Skeletal muscle cell (primary cell): Measurements from ENCODE around the gene SMIM41.

Source experiments
- DNase-seq: peaks from one replicate; pipeline ENCODE4 v3.0.0-alpha.2; 2010; ENCODE audit warnings: low read depth
- H3K4me3 ChIP-seq: 2 replicates; pipeline ENCODE4 v1.5.1; 2011; ENCODE audit warnings: low read depth, mild to moderate bottlenecking, control low read depth, low read length, moderate library complexity

The SMIM41 gene

GRCh38 chr12:52050116-52050757 lies 29.3 kb upstream of the SMIM41 start:
- no peak for DNase-seq

DNA sequence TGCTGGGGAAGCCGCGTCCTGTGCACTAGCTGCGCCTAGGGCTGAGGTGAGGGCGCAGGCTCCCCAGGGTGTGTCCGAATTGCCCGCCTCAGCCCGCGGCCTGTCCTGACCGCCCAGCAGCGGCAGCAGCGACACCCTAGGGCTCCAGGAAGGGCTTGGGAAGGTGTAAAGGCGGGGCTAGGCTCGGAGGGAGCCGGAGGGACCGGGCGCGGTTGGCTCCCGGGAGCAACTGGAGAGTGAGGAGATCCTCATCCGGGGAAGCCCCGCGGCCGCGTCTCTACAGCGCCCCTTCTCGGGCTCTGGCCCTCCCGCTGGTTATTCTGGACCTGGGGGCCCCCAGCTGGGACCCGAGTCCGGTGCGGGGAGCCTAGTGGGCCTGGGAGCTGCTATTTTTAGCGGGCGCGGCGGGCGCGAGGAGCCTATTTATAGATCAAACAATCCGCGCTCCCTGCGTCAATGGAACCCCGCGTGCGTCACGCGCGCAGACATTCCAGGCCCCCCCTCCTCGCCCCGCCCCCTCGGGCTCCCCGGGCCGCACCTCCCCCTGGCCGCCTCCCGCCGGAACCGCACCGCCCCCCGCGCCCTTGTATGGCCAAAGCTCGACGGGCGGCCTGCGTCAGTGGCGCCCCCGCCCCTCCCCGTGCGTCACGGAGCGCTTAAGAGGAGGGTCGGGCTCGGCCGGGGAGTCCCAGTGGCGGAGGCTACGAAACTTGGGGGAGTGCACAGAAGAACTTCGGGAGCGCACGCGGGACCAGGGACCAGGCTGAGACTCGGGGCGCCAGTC lies 28.6 kb upstream of the SMIM41 start, which contains the start of gene NR4A1:
TSS of gene NR4A1 (plus strand) at position 685 of the 784 bp plus-strand sequence. CDS start 2,887 bp downstream, outside the sequence.
- H3K4me3 ChIP-seq, result peak within 1 kb of the TSS; percentile 62
- DNase-seq, result peak; percentile 86

More at GRCh38 chr12:52050116-52050757, 29.3 kb upstream of the SMIM41 start:
- H3K4me3 ChIP-seq, result peak overlapping the region; percentile 62

- DNase-seq, result no peak
- H3K4me3 ChIP-seq, result no peak overlapping the region
Observed at GRCh38 chr12:52052468-52053186, 26.9 kb upstream of the SMIM41 start.

- no peak for DNase-seq
- no peak overlapping the region for H3K4me3 ChIP-seq
Observed at GRCh38 chr12:52053536-52054209, 25.8 kb upstream of the SMIM41 start.

- no peak for DNase-seq
- no peak overlapping the region for H3K4me3 ChIP-seq
Observed at GRCh38 chr12:52054231-52054832, 25.2 kb upstream of the SMIM41 start.

DNA sequence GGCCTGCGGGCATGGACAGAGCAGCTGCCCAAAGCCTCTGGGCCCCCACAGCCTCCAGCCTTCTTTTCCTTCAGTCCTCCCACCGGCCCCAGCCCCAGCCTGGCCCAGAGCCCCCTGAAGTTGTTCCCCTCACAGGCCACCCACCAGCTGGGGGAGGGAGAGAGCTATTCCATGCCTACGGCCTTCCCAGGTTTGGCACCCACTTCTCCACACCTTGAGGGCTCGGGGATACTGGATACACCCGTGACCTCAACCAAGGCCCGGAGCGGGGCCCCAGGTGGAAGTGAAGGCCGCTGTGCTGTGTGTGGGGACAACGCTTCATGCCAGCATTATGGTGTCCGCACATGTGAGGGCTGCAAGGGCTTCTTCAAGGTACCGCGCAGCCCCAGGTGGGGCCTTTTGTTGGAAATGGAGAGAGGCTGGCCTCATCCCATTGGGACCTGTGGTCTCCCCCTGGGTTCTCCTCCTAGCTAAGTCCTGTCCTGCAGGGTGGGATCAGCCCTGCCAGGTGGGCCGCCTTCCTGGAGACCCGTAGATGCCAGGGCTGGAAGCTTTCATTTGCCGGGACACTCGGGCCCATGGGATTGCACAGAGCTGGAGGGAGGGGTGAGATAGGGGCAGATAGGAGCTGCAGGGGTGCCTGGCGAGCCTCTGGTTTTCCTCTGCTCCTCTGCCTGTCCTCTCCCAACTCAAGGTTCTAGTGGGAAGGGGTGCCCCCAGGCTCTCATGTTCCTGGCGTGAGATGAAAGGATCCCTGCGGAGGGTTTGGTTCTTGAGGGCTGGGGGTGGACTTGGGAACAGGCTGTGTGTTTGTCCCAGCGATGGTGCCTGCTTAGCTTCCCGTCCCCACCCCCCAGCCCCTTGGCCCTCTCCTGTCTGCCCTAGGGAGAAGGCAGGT lies 24.4 kb upstream of the SMIM41 start:
- no peak for DNase-seq
- no peak overlapping the region for H3K4me3 ChIP-seq

DNA sequence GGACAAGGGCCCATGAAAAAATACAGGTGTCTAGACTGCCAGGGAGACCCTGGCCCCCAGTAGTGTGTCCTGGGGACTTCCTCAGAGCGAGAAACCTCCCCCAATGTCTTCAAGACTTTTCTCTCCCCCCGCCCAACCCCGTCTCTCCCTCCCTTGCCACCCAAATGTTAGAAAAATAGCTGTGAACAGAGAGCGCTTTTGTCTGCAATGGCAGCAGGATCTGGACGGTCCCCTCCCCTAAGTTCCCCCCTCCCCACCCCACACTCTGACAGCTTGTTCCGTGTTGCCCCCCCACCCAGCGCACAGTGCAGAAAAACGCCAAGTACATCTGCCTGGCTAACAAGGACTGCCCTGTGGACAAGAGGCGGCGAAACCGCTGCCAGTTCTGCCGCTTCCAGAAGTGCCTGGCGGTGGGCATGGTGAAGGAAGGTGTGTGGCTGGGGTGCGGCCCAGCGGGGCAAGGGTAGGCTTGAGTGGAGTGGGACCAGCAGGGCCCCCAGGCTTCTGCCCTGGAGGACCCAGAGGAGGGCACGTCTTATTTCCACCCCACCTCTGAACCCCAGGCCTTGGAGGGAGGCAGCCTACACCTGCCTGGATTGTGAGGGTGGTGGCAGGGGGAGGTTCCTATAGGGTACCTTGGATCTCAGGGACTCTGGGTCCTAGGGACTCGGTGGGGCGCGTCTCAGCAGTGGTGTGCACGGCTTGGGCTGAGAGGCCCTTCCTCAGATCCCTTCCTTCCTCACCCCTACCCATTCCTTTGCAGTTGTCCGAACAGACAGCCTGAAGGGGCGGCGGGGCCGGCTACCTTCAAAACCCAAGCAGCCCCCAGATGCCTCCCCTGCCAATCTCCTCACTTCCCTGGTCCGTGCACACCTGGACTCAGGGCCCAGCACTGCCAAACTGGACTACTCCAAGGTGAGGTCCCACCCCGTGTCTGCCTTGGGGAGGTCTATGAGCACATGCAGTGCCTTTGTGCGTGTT lies 23.5 kb upstream of the SMIM41 start:
- no peak for DNase-seq

DNA sequence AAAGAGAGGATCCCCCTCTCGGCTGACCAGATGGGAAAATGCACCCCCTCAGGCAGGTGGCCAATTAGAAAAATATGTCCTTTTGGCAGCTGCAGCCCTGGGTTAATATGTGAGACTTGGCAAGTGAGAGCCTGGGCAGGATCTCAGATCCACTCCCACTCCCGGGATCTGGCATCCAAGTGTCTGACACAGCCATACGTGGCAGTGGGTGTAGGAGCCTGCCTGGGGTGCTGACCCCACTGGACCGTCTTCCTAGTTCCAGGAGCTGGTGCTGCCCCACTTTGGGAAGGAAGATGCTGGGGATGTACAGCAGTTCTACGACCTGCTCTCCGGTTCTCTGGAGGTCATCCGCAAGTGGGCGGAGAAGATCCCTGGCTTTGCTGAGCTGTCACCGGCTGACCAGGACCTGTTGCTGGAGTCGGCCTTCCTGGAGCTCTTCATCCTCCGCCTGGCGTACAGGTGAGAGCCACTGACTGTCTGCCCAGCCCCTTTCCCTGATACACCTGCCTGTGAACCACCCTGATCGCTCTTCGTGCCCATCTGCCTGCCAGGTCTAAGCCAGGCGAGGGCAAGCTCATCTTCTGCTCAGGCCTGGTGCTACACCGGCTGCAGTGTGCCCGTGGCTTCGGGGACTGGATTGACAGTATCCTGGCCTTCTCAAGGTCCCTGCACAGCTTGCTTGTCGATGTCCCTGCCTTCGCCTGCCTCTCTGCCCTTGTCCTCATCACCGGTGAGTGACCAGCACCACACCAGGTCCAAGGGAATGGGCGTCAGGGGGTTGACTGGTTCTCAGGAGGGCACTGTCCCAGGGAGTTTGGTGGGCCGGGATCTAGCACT lies 22.5 kb upstream of the SMIM41 start:
- no peak overlapping the region for H3K4me3 ChIP-seq
- DNase-seq, result no peak

More for the DNA sequence above, 23.5 kb upstream of the SMIM41 start:
- H3K4me3 ChIP-seq, result no peak overlapping the region

GRCh38 chr12:52057638-52058576 lies 21.6 kb upstream of the SMIM41 start:
- no peak overlapping the region for H3K4me3 ChIP-seq
- DNase-seq, result no peak

GRCh38 chr12:52058631-52059361 lies 20.7 kb upstream of the SMIM41 start:
- no peak for DNase-seq

DNA sequence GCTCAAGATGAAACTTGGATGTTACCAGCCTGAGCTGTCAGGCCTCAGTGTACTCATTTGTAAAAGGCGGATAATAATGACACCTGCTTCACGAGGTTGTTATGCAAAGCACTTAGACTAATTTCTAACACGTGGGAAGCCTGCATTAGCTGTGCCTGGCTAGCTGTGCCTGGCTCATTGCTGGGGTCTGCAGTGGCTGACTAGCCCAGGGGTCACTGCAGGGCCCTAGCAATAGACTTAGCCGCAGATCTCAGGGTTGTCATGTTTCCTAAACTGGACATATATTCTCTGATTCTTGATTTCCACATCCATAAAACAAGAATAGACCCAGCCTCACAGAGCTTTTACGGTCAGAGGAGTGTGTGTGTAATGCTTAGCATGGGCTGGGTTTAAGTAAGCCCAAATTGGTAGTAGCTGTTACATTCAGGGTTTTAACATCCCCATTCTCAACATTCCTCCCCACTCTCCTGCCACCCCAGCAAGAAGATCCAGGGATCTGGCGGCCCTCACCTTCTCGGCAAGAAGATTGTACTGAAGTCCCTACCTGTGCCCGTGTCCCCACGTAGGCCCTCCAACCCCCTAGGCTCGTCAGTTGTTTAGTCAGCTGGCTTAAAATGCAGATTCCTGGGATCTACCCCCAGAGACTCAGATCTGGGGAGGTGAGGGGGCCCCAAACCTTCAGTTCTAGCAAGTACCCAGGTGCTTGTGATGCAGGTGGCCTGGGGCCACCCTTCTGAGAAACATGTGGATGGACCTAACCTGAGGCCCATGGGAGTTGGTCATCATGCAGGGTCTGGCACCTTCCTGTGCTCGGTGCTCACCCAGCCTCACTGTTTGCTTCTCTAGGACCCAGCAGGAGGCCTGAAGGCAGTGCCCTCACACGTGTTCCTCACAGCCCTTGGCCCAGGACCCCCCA lies 19.7 kb upstream of the SMIM41 start:
- H3K4me3 ChIP-seq, result no peak overlapping the region
- DNase-seq, result no peak

More at GRCh38 chr12:52058631-52059361, 20.7 kb upstream of the SMIM41 start:
- H3K4me3 ChIP-seq, result no peak overlapping the region

- H3K4me3 ChIP-seq, result no peak overlapping the region
- no peak for DNase-seq
Observed at GRCh38 chr12:52060498-52061177, 18.9 kb upstream of the SMIM41 start.

DNA sequence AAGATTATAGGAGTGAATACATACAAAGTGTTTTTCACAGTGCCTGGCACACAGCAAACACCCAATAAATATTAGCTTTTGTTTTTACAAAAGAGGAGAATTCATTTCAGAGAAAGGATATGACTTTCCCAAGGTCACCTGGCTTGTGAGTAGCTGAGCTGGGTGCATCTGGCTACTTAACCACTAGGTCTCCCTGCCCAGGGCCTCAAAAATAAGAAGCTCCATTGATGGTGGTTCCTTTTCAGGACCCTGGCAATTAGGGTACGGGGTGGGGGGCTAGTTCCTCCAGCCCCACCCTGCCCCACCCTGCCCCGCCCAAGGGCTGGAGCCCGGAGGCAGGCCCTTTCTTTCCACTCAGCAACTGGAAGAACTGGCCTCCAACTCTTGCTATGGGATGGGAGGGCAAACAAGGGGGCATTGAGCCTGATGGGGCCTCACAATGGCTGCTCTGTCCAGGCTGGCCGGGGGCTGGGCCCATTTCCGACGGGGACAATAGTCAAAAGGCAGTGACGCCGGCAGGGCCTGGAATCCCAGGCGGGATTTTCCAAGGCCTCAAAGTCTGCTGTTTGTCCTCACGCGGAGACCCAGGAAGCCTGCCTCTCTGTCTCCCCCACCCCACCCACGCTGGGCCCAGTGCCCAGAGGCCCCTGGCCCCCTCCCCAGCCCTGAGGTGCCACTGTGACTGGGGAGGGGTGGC lies 17.9 kb upstream of the SMIM41 start:
- no peak overlapping the region for H3K4me3 ChIP-seq
- DNase-seq, result no peak
